ENCODE measurements around the gene PARD3.

The PARD3 gene

GRCh38 chr10:34547695-34548094 lies 267.4 kb downstream of the PARD3 start:
- WGBS (ENCODE audit: insufficient coverage) = 83% methylated on average over 1 of the region's 2 CpGs
- no peaks in the 10 kb centered on the region for H3K4me1 ChIP-seq (ENCODE audit: control extremely low read depth in 1 of 4, control insufficient read depth in 4 of 4, insufficient read depth in 4 of 4, low read length in 3 of 4)
- H3K9me3 ChIP-seq (ENCODE audit: control extremely low read depth in 1 of 5, control insufficient read depth in 4 of 5, insufficient read depth in 2 of 5, low read depth in 1 of 5, low read length in 4 of 5) = no peaks in the 10 kb centered on the region
- no peaks in the 10 kb centered on the region for H3K36me3 ChIP-seq (ENCODE audit: control insufficient read depth in 4 of 4, insufficient read depth in 4 of 4, low read length in 3 of 4)
- H3K27me3 ChIP-seq (replicated peaks in 2 of 5; ENCODE audit: control insufficient read depth in 4 of 5, insufficient read depth in 5 of 5, low read length in 4 of 5) = no peaks in the 10 kb centered on the region
- ChIA-PET POLR2A (no interaction called here), CTCF (no interaction called here)
- H3K4me3 ChIP-seq (ENCODE audit: control insufficient read depth in 1 of 7, extremely low read depth in 1 of 7, insufficient read depth in 4 of 7, low read depth in 2 of 7, low read length in 6 of 7) = no peak overlapping the region
- H3K27ac ChIP-seq (ENCODE audit: insufficient read depth in 1 of 2, low read depth in 1 of 2, low read length in 2 of 2, poor library complexity in 1 of 2, severe bottlenecking in 2 of 2) = no peak overlapping the region
- no peak for DNase-seq

GRCh38 chr10:34547291-34547690 lies 267.8 kb downstream of the PARD3 start:
- no peak for DNase-seq
- no peak overlapping the region for H3K27ac ChIP-seq (ENCODE audit: insufficient read depth in 1 of 2, low read depth in 1 of 2, low read length in 2 of 2, poor library complexity in 1 of 2, severe bottlenecking in 2 of 2)
- no peaks in the 10 kb centered on the region for H3K4me1 ChIP-seq (ENCODE audit: control extremely low read depth in 1 of 4, control insufficient read depth in 4 of 4, insufficient read depth in 4 of 4, low read length in 3 of 4)
- POLR2A ChIA-PET = no interaction called here
- H3K4me3 ChIP-seq (ENCODE audit: control insufficient read depth in 1 of 7, extremely low read depth in 1 of 7, insufficient read depth in 4 of 7, low read depth in 2 of 7, low read length in 6 of 7) = no peak overlapping the region
- CTCF ChIA-PET = no interaction called here
- no CpG with 5 or more reads among the region's 5 CpGs for WGBS (ENCODE audit: insufficient coverage)
- H3K36me3 ChIP-seq (ENCODE audit: control insufficient read depth in 4 of 4, insufficient read depth in 4 of 4, low read length in 3 of 4) = no peaks in the 10 kb centered on the region
- no peaks in the 10 kb centered on the region for H3K27me3 ChIP-seq (replicated peaks in 2 of 5; ENCODE audit: control insufficient read depth in 4 of 5, insufficient read depth in 5 of 5, low read length in 4 of 5)
- no peaks in the 10 kb centered on the region for H3K9me3 ChIP-seq (ENCODE audit: control extremely low read depth in 1 of 5, control insufficient read depth in 4 of 5, insufficient read depth in 2 of 5, low read depth in 1 of 5, low read length in 4 of 5)

- Histone ChIP-seq H3K4me3 (ENCODE audit: control insufficient read depth in 1 of 7, extremely low read depth in 1 of 7, insufficient read depth in 4 of 7, low read depth in 2 of 7, low read length in 6 of 7) (no peak overlapping the region), H3K27me3 (replicated peaks in 2 of 5; ENCODE audit: control insufficient read depth in 4 of 5, insufficient read depth in 5 of 5, low read length in 4 of 5) (no peaks in the 10 kb centered on the region), H3K36me3 (ENCODE audit: control insufficient read depth in 4 of 4, insufficient read depth in 4 of 4, low read length in 3 of 4) (no peaks in the 10 kb centered on the region), H3K4me1 (ENCODE audit: control extremely low read depth in 1 of 4, control insufficient read depth in 4 of 4, insufficient read depth in 4 of 4, low read length in 3 of 4) (no peaks in the 10 kb centered on the region), H3K9me3 (ENCODE audit: control extremely low read depth in 1 of 5, control insufficient read depth in 4 of 5, insufficient read depth in 2 of 5, low read depth in 1 of 5, low read length in 4 of 5) (no peaks in the 10 kb centered on the region), H3K27ac (ENCODE audit: insufficient read depth in 1 of 2, low read depth in 1 of 2, low read length in 2 of 2, poor library complexity in 1 of 2, severe bottlenecking in 2 of 2) (no peak overlapping the region)
- DNase-seq = no peak
- CTCF ChIA-PET = interaction anchor here (1.1 kb wide), 1 partner anchor 18 kb away, joined by 3 read pairs; no protein-coding TSS in a partner anchor
- POLR2A ChIA-PET = interaction anchor here (0.6 kb wide), 1 partner anchor 98 kb away, joined by 3 read pairs; no protein-coding TSS in a partner anchor
Observed at GRCh38 chr10:34544400-34544799, 270.7 kb downstream of the PARD3 start.

- POLR2A ChIA-PET = interaction anchor here (0.6 kb wide), 1 partner anchor 97 kb away, joined by 3 read pairs; no protein-coding TSS in a partner anchor
Observed at GRCh38 chr10:34543716-34544115, 271.4 kb downstream of the PARD3 start.

GRCh38 chr10:34540492-34540891 lies 274.6 kb downstream of the PARD3 start:
- DNase-seq = no peak
- ChIA-PET POLR2A (no interaction called here), CTCF (no interaction called here)
- Histone ChIP-seq H3K27ac (ENCODE audit: insufficient read depth in 1 of 2, low read depth in 1 of 2, low read length in 2 of 2, poor library complexity in 1 of 2, severe bottlenecking in 2 of 2) (no peak overlapping the region), H3K4me3 (ENCODE audit: control insufficient read depth in 1 of 7, extremely low read depth in 1 of 7, insufficient read depth in 4 of 7, low read depth in 2 of 7, low read length in 6 of 7) (no peak overlapping the region), H3K4me1 (ENCODE audit: control extremely low read depth in 1 of 4, control insufficient read depth in 4 of 4, insufficient read depth in 4 of 4, low read length in 3 of 4) (no peaks in the 10 kb centered on the region), H3K9me3 (ENCODE audit: control extremely low read depth in 1 of 5, control insufficient read depth in 4 of 5, insufficient read depth in 2 of 5, low read depth in 1 of 5, low read length in 4 of 5) (no peaks in the 10 kb centered on the region), H3K36me3 (ENCODE audit: control insufficient read depth in 4 of 4, insufficient read depth in 4 of 4, low read length in 3 of 4) (no peaks in the 10 kb centered on the region), H3K27me3 (replicated peaks in 2 of 5; ENCODE audit: control insufficient read depth in 4 of 5, insufficient read depth in 5 of 5, low read length in 4 of 5) (no peaks in the 10 kb centered on the region)
- WGBS (ENCODE audit: insufficient coverage) = 98% methylated on average over 5 of the region's 7 CpGs

More at GRCh38 chr10:34543716-34544115, 271.4 kb downstream of the PARD3 start:
- Histone ChIP-seq H3K9me3 (ENCODE audit: control extremely low read depth in 1 of 5, control insufficient read depth in 4 of 5, insufficient read depth in 2 of 5, low read depth in 1 of 5, low read length in 4 of 5) (no peaks in the 10 kb centered on the region), H3K27me3 (replicated peaks in 2 of 5; ENCODE audit: control insufficient read depth in 4 of 5, insufficient read depth in 5 of 5, low read length in 4 of 5) (no peaks in the 10 kb centered on the region), H3K36me3 (ENCODE audit: control insufficient read depth in 4 of 4, insufficient read depth in 4 of 4, low read length in 3 of 4) (no peaks in the 10 kb centered on the region), H3K4me3 (ENCODE audit: control insufficient read depth in 1 of 7, extremely low read depth in 1 of 7, insufficient read depth in 4 of 7, low read depth in 2 of 7, low read length in 6 of 7) (no peak overlapping the region), H3K27ac (ENCODE audit: insufficient read depth in 1 of 2, low read depth in 1 of 2, low read length in 2 of 2, poor library complexity in 1 of 2, severe bottlenecking in 2 of 2) (no peak overlapping the region), H3K4me1 (ENCODE audit: control extremely low read depth in 1 of 4, control insufficient read depth in 4 of 4, insufficient read depth in 4 of 4, low read length in 3 of 4) (no peaks in the 10 kb centered on the region)
- no peak for DNase-seq
- WGBS (ENCODE audit: insufficient coverage) = 100% methylated on average over 1 of the region's 2 CpGs
- CTCF ChIA-PET = interaction anchor here (1.1 kb wide), 1 partner anchor 17 kb away, joined by 3 read pairs; no protein-coding TSS in a partner anchor

GRCh38 chr10:34539533-34540315 lies 275.4 kb downstream of the PARD3 start:
- Histone ChIP-seq H3K9me3 (ENCODE audit: control extremely low read depth in 1 of 5, control insufficient read depth in 4 of 5, insufficient read depth in 2 of 5, low read depth in 1 of 5, low read length in 4 of 5) (no peaks in the 10 kb centered on the region), H3K27me3 (replicated peaks in 2 of 5; ENCODE audit: control insufficient read depth in 4 of 5, insufficient read depth in 5 of 5, low read length in 4 of 5) (no peaks in the 10 kb centered on the region), H3K27ac (ENCODE audit: insufficient read depth in 1 of 2, low read depth in 1 of 2, low read length in 2 of 2, poor library complexity in 1 of 2, severe bottlenecking in 2 of 2) (no peak overlapping the region), H3K4me3 (ENCODE audit: control insufficient read depth in 1 of 7, extremely low read depth in 1 of 7, insufficient read depth in 4 of 7, low read depth in 2 of 7, low read length in 6 of 7) (no peak overlapping the region), H3K36me3 (ENCODE audit: control insufficient read depth in 4 of 4, insufficient read depth in 4 of 4, low read length in 3 of 4) (no peaks in the 10 kb centered on the region), H3K4me1 (ENCODE audit: control extremely low read depth in 1 of 4, control insufficient read depth in 4 of 4, insufficient read depth in 4 of 4, low read length in 3 of 4) (no peaks in the 10 kb centered on the region)
- 90% methylated on average over 8 of the region's 13 CpGs for WGBS (ENCODE audit: insufficient coverage)
- no peak for DNase-seq
- ChIA-PET CTCF (interaction anchor here (0.7 kb wide), 1 partner anchor 25 kb away, joined by 3 read pairs; no protein-coding TSS in a partner anchor), POLR2A (no interaction called here)

- 90% methylated on average over 5 of the region's 10 CpGs for WGBS (ENCODE audit: insufficient coverage)
- H3K27me3 ChIP-seq (replicated peaks in 2 of 5; ENCODE audit: control insufficient read depth in 4 of 5, insufficient read depth in 5 of 5, low read length in 4 of 5) = no peaks in the 10 kb centered on the region
- H3K4me3 ChIP-seq (ENCODE audit: control insufficient read depth in 1 of 7, extremely low read depth in 1 of 7, insufficient read depth in 4 of 7, low read depth in 2 of 7, low read length in 6 of 7) = no peak overlapping the region
- H3K4me1 ChIP-seq (ENCODE audit: control extremely low read depth in 1 of 4, control insufficient read depth in 4 of 4, insufficient read depth in 4 of 4, low read length in 3 of 4) = no peaks in the 10 kb centered on the region
- no peaks in the 10 kb centered on the region for H3K36me3 ChIP-seq (ENCODE audit: control insufficient read depth in 4 of 4, insufficient read depth in 4 of 4, low read length in 3 of 4)
- CTCF ChIA-PET = no interaction called here
- DNase-seq = no peak
- POLR2A ChIA-PET = interaction anchor here (0.6 kb wide), 1 partner anchor 839 kb away, joined by 3 read pairs; no protein-coding TSS in a partner anchor
- H3K27ac ChIP-seq (ENCODE audit: insufficient read depth in 1 of 2, low read depth in 1 of 2, low read length in 2 of 2, poor library complexity in 1 of 2, severe bottlenecking in 2 of 2) = no peak overlapping the region
- H3K9me3 ChIP-seq (ENCODE audit: control extremely low read depth in 1 of 5, control insufficient read depth in 4 of 5, insufficient read depth in 2 of 5, low read depth in 1 of 5, low read length in 4 of 5) = no peaks in the 10 kb centered on the region
Observed at GRCh38 chr10:34538281-34538829, 276.7 kb downstream of the PARD3 start.
